Common myeloid progenitor, CD34-positive (primary cell): ENCODE results near the gene SORCS1.

Experiments
- CTCF ChIA-PET: fragments of 350-600 bp; sonication (Branson Sonifier 250); formaldehyde crosslinking; loops from one replicate; lab custom pipeline; 2021; ENCODE audit warnings: antibody characterized with exemption; lab: Charles Lee
- POLR2A ChIA-PET: fragments of 350-600 bp; sonication (Branson Sonifier 250); formaldehyde crosslinking; loops from one replicate; lab custom pipeline; 2021; ENCODE audit warnings: antibody characterized with exemption; lab: Charles Lee
- DNase-seq, 3 donors: peaks; one replicate each; pipeline versions ENCODE4 v3.0.0 to v3.0.0-alpha.2; 2013
- H3K27ac ChIP-seq, 2 experiments: 1 replicate in 1 of 2; 2 replicates in 1 of 2; pipeline ENCODE4 v1.7.0; 2013; ENCODE audit warnings: inconsistent platforms in 2 of 2, low read length in 2 of 2, mild to moderate bottlenecking in 2 of 2, low read depth in 1 of 2, moderate library complexity in 1 of 2; ENCODE audit not compliant: severe bottlenecking in 2 of 2, insufficient read depth in 1 of 2, poor library complexity in 1 of 2
- H3K27me3 ChIP-seq, 5 experiments: replicated peaks in 2 of 5; 1 replicate in 3 of 5; 2 replicates in 2 of 5; pipeline versions ENCODE4 v1.6.1 to v1.7.0; 2013; ENCODE audit warnings: low read length in 4 of 5, mild to moderate bottlenecking in 2 of 5, moderate library complexity in 2 of 5, inconsistent platforms in 1 of 5; ENCODE audit not compliant: insufficient read depth in 5 of 5, control insufficient read depth in 4 of 5
- H3K36me3 ChIP-seq, 4 experiments: 1 replicate in 2 of 4; 2 replicates in 2 of 4; pipeline versions ENCODE4 v1.6.1 to v1.7.0; 2013; ENCODE audit warnings: low read length in 3 of 4, control low read depth in 1 of 4, mild to moderate bottlenecking in 1 of 4; ENCODE audit not compliant: control insufficient read depth in 4 of 4, insufficient read depth in 4 of 4
- H3K4me1 ChIP-seq, 4 experiments: 1 replicate in 3 of 4; 2 replicates in 1 of 4; pipeline versions ENCODE4 v1.6.1 to v1.7.1; 2013; ENCODE audit warnings: low read length in 3 of 4, mild to moderate bottlenecking in 3 of 4, control low read depth in 1 of 4, inconsistent platforms in 1 of 4, moderate library complexity in 1 of 4; ENCODE audit not compliant: control insufficient read depth in 4 of 4, insufficient read depth in 4 of 4; ENCODE audit errors: control extremely low read depth in 1 of 4
- H3K4me3 ChIP-seq, 7 experiments: 1 replicate in 4 of 7; 2 replicates in 3 of 7; pipeline versions ENCODE4 v1.5.1 to v1.7.0; 2013; ENCODE audit warnings: mild to moderate bottlenecking in 7 of 7, low read length in 6 of 7, moderate library complexity in 6 of 7, inconsistent platforms in 2 of 7, low read depth in 2 of 7, control low read depth in 1 of 7; ENCODE audit not compliant: insufficient read depth in 4 of 7, control insufficient read depth in 1 of 7; ENCODE audit errors: extremely low read depth in 1 of 7
- H3K9me3 ChIP-seq, 5 experiments: 1 replicate in 4 of 5; 2 replicates in 1 of 5; pipeline versions ENCODE4 v1.6.1 to v1.7.1; 2013; ENCODE audit warnings: low read length in 4 of 5, mild to moderate bottlenecking in 2 of 5, inconsistent platforms in 1 of 5, low read depth in 1 of 5, moderate library complexity in 1 of 5; ENCODE audit not compliant: control insufficient read depth in 4 of 5, insufficient read depth in 2 of 5; ENCODE audit errors: control extremely low read depth in 1 of 5
- WGBS: methylation state at CpG from one replicate; pipeline ENCODE4 v1.1.5; 2013; ENCODE audit not compliant: insufficient coverage; 5-methylcytosine and 5-hydroxymethylcytosine counted together

Gene SORCS1

GRCh38 chr10:106997721-106998120 is 166.8 kb downstream of the SORCS1 start:
- no peak overlapping the region for H3K27ac ChIP-seq
- H3K9me3 ChIP-seq = no peaks in the 10 kb centered on the region
- DNase-seq = peak in 2 of 3 donors; percentile 8 to 18
- peaks cover 0 to 5% (median 2%) of the 10 kb centered on the region in 5 experiments for H3K27me3 ChIP-seq
- CTCF ChIA-PET = no interaction called here
- no peak overlapping the region for H3K4me3 ChIP-seq
- H3K4me1 ChIP-seq = peaks cover 0 to 12% (median 0%) of the 10 kb centered on the region in 4 experiments
- POLR2A ChIA-PET = no interaction called here
- H3K36me3 ChIP-seq = no peaks in the 10 kb centered on the region
- 80% methylated on average over 1 of the region's 4 CpGs for WGBS

GRCh38 chr10:106996510-106996909 is 168.0 kb downstream of the SORCS1 start:
- H3K36me3 ChIP-seq = no peaks in the 10 kb centered on the region
- H3K4me1 ChIP-seq = peaks cover 0 to 12% (median 1%) of the 10 kb centered on the region in 4 experiments
- CTCF ChIA-PET = no interaction called here
- H3K9me3 ChIP-seq = no peaks in the 10 kb centered on the region
- WGBS = 100% methylated on average over 1 of the region's 3 CpGs
- POLR2A ChIA-PET = interaction anchor here (0.7 kb wide), 1 partner anchor 365 kb away, joined by 3 read pairs; no protein-coding TSS in a partner anchor
- no peak for DNase-seq
- no peak overlapping the region for H3K4me3 ChIP-seq
- H3K27ac ChIP-seq = no peak overlapping the region
- peaks cover 0 to 5% (median 2%) of the 10 kb centered on the region in 5 experiments for H3K27me3 ChIP-seq

GRCh38 chr10:106992055-106992454 is 172.5 kb downstream of the SORCS1 start:
- H3K4me3 ChIP-seq = peak overlapping the region in 1 of 7 experiments; percentile 13
- POLR2A ChIA-PET = no interaction called here
- H3K4me1 ChIP-seq = peaks cover 0 to 5% (median 0%) of the 10 kb centered on the region in 4 experiments
- no peaks in the 10 kb centered on the region for H3K36me3 ChIP-seq
- CTCF ChIA-PET = no interaction called here
- WGBS = 57% methylated on average over 2 of the region's 4 CpGs
- no peaks in the 10 kb centered on the region for H3K9me3 ChIP-seq
- H3K27me3 ChIP-seq = no peaks in the 10 kb centered on the region
- peak; percentile 19 to 26 (median 20) for DNase-seq
- no peak overlapping the region for H3K27ac ChIP-seq

- Histone ChIP-seq H3K4me1 (peaks cover 0 to 5% (median 0%) of the 10 kb centered on the region in 4 experiments), H3K27ac (no peak overlapping the region), H3K9me3 (no peaks in the 10 kb centered on the region), H3K4me3 (no peak overlapping the region), H3K36me3 (no peaks in the 10 kb centered on the region), H3K27me3 (no peaks in the 10 kb centered on the region)
- peak in 1 of 3 donors; percentile 3 for DNase-seq
- POLR2A ChIA-PET = no interaction called here
- 96% methylated on average over 4 of the region's 4 CpGs for WGBS
- CTCF ChIA-PET = no interaction called here
Measured at GRCh38 chr10:106991091-106991490, 173.4 kb downstream of the SORCS1 start.

- no peak overlapping the region for H3K27ac ChIP-seq
Measured at GRCh38 chr10:106987362-106987761, 177.1 kb downstream of the SORCS1 start.

GRCh38 chr10:106982268-106982667 is 182.2 kb downstream of the SORCS1 start:
- peaks cover 0 to 5% (median 0%) of the 10 kb centered on the region in 5 experiments for H3K27me3 ChIP-seq
- no peak overlapping the region for H3K4me3 ChIP-seq
- no CpG with 5 or more reads among the region's 4 CpGs for WGBS
- ChIA-PET CTCF (interaction anchor here (1.5 kb wide), 1 partner anchor 16 kb away, joined by 3 read pairs; no protein-coding TSS in a partner anchor), POLR2A (no interaction called here)
- H3K9me3 ChIP-seq = no peaks in the 10 kb centered on the region
- peaks cover 0 to 4% (median 0%) of the 10 kb centered on the region in 4 experiments for H3K4me1 ChIP-seq
- no peak for DNase-seq
- H3K36me3 ChIP-seq = no peaks in the 10 kb centered on the region
- H3K27ac ChIP-seq = no peak overlapping the region

More at GRCh38 chr10:106987362-106987761, 177.1 kb downstream of the SORCS1 start:
- H3K4me1 ChIP-seq = peaks cover 0 to 5% (median 0%) of the 10 kb centered on the region in 4 experiments
- DNase-seq = no peak
- POLR2A ChIA-PET = no interaction called here
- peaks cover 0 to 5% (median 0%) of the 10 kb centered on the region in 5 experiments for H3K27me3 ChIP-seq
- CTCF ChIA-PET = no interaction called here
- no peak overlapping the region for H3K4me3 ChIP-seq
- no peaks in the 10 kb centered on the region for H3K9me3 ChIP-seq
- 77% methylated on average over 5 of the region's 5 CpGs for WGBS
- no peaks in the 10 kb centered on the region for H3K36me3 ChIP-seq

- WGBS = 84% methylated on average over 3 of the region's 6 CpGs
- Histone ChIP-seq H3K27ac (no peak overlapping the region), H3K4me3 (no peak overlapping the region), H3K36me3 (no peaks in the 10 kb centered on the region), H3K4me1 (peaks cover 0 to 4% (median 0%) of the 10 kb centered on the region in 4 experiments), H3K27me3 (peaks cover 0 to 5% (median 0%) of the 10 kb centered on the region in 5 experiments), H3K9me3 (no peaks in the 10 kb centered on the region)
- ChIA-PET CTCF (interaction anchor here (1.1 to 1.6 kb wide), 3 partner anchors 9 to 186 kb away, joined by 3 to 7 read pairs (median 3); no protein-coding TSS in a partner anchor), POLR2A (no interaction called here)
- DNase-seq = no peak
Measured at GRCh38 chr10:106981452-106982075, 182.9 kb downstream of the SORCS1 start.
